ENCODE measurements around the gene TCAP. TPM values are rescaled to one million over a fixed set of nuclear protein-coding genes. Genes with fewer than 3 reads are reported as not detected.
A peak's percentile ranks its signal among the peaks of the same experiment; 100 is the strongest.

TCAP gene
- total RNA-seq, 3 donors from 2014 or later, result 0.48 to 0.73 (median 0.66) TPM

DNA sequence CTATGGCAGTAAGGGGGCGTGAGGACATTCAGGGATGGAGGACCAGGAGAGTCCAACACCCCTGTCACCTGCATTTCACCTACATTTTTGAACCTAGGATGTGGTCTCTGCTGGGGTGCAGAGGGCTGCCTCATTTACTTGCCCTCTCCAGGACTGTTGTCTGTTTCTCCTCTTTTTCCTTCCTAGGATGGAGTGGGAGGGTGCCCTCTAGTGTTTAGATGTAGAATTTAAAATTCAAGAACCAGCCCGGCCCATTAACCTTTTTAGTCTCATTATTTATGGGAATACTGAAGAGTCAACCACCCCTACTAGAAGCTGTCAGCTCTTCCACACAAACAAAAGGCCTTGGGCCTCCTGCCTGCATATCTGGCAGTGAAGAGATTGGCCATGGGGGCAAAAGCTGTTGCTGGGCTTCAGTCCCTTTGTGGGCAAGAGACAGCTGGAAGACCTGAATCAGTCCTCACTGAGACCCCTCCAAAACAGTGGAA, 30.7 kb upstream of the TCAP start:
- no peak overlapping the region for H3K4me3 ChIP-seq
- H3K27me3 ChIP-seq, result no peaks in the 10 kb centered on the region
- no peaks in the 10 kb centered on the region for H3K36me3 ChIP-seq
- no peak for DNase-seq (ENCODE audit: low spot score in 2 of 2)
- no peaks in the 10 kb centered on the region for H3K9me3 ChIP-seq
- H3K27ac ChIP-seq, result peak overlapping the region; percentile 28 to 91
- peaks cover 10 to 12% of the 10 kb centered on the region in 2 donors for H3K4me1 ChIP-seq
- intact Hi-C loops (cut with DNase I; ENCODE audit: low total_unique reads), result no loop called here
- TF ChIP-seq, protein P1, sequence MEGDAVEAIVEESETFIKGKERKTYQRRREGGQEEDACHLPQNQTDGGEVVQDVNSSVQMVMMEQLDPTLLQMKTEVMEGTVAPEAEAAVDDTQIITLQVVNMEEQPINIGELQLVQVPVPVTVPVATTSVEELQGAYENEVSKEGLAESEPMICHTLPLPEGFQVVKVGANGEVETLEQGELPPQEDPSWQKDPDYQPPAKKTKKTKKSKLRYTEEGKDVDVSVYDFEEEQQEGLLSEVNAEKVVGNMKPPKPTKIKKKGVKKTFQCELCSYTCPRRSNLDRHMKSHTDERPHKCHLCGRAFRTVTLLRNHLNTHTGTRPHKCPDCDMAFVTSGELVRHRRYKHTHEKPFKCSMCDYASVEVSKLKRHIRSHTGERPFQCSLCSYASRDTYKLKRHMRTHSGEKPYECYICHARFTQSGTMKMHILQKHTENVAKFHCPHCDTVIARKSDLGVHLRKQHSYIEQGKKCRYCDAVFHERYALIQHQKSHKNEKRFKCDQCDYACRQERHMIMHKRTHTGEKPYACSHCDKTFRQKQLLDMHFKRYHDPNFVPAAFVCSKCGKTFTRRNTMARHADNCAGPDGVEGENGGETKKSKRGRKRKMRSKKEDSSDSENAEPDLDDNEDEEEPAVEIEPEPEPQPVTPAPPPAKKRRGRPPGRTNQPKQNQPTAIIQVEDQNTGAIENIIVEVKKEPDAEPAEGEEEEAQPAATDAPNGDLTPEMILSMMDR (IDR thresholded peaks at IDR 0.05), result peak; percentile 69 to 80 (median 71)
- no peak for TF ChIP-seq POLR2A (IDR thresholded peaks at IDR 0.05)
- no peak for TF ChIP-seq POLR2AphosphoS5 (IDR thresholded peaks at IDR 0.05)

DNA sequence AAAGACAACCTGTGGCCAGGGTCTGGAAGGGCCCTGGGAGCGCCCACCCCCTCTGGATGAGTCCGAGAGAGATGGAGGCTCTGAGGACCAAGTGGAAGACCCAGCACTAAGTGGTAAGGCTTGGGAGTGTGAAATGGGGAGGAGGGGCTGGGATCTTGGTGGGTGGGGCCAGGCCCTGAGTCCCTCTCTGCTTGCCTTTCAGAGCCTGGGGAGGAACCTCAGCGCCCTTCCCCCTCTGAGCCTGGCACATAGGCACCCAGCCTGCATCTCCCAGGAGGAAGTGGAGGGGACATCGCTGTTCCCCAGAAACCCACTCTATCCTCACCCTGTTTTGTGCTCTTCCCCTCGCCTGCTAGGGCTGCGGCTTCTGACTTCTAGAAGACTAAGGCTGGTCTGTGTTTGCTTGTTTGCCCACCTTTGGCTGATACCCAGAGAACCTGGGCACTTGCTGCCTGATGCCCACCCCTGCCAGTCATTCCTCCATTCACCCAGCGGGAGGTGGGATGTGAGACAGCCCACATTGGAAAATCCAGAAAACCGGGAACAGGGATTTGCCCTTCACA, 29.5 kb upstream of the TCAP start:
- Histone ChIP-seq H3K27ac (peak overlapping the region; percentile 86 to 92), H3K9me3 (no peaks in the 10 kb centered on the region), H3K27me3 (no peaks in the 10 kb centered on the region), H3K4me1 (peaks cover 10 to 12% of the 10 kb centered on the region in 2 donors), H3K4me3 (peak overlapping the region in 1 of 3 donors; percentile 74), H3K36me3 (no peaks in the 10 kb centered on the region)
- intact Hi-C loops (cut with DNase I; ENCODE audit: low total_unique reads), result no loop called here
- no peak for DNase-seq (ENCODE audit: low spot score in 2 of 2)
- TF ChIP-seq POLR2AphosphoS5 (IDR thresholded peaks at IDR 0.05) (no peak), POLR2A (IDR thresholded peaks at IDR 0.05) (no peak)
- TF ChIP-seq, protein P1 (IDR thresholded peaks at IDR 0.05), result no peak

DNA sequence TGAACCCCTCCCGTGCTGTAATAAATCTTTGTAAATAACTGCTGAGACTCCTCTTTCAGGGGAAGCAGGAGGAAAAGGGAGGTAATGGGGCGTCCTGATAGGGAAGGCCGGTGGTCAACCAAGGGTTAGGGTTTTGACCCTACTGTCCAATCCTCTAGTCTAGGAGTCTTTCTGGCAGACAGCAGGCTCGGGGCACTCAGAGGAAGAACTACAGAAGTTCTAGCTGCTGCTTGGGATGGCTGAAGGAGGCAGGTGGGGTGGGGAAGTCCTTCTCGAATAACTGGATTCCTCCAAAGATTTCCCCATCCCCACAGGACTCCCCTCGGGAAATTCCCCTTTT, 28.6 kb upstream of the TCAP start:
- intact Hi-C loops (cut with DNase I; ENCODE audit: low total_unique reads), result no loop called here

DNA sequence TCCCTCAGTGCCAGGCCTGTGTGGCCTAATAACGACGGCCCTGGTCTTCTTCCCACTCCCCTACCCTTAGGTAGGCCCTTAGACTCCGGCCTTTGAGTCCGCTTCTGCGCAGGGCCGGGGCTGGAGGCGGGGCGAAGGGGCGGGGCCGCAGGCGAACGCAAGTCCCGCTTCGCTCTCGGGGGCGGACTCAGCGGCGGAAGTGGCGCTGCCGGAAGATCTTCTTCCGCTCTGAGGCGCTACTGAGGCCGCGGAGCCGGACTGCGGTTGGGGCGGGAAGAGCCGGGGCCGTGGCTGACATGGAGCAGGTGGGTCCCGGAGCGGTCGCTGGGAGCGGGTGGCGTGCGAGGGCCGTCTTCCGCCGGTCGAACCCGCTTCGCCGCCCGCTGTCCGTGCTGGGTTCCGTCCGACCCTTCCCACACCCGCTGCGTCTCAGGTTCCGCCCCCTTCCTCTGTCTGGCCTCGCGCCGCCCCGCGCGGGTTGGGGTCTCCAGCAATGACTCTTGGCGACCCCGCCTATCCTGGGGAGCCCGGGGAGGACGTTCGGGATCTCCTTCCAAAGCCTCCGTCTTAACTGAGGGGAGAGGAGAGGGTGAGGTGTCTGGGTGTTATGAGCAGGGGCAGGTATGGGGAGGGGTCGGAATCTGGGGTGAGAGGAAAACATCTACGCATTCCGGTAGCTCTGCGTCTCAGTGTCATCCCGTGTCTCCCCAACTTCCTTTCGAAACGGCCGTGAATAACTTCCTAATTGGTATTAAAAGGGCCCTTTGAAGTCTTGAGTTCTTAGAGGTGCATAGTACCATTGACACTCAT, 28.0 kb upstream of the TCAP start, which contains the start of gene STARD3:
Gene STARD3 (plus strand): TSS at position 218 of the 810 bp plus-strand sequence. CDS start 16,388 bp downstream, outside the sequence.
- TF ChIP-seq POLR2AphosphoS5 (IDR thresholded peaks at IDR 0.05) (peak; percentile 65 to 83 (median 66)), POLR2A (IDR thresholded peaks at IDR 0.05) (peak; percentile 33)
- TF ChIP-seq, protein P1 (IDR thresholded peaks at IDR 0.05), result peak in 2 of 3 donors; percentile 9 to 17
- Histone ChIP-seq H3K27ac (peak within 1 kb of the TSS; percentile 86 to 92), H3K4me3 (peak within 1 kb of the TSS; percentile 74 to 92 (median 76)), H3K4me1 (peaks cover 12 to 16% of the 10 kb centered on the region in 2 donors), H3K27me3 (no peaks in the 10 kb centered on the region), H3K9me3 (no peaks in the 10 kb centered on the region), H3K36me3 (no peaks in the 10 kb centered on the region)
- intact Hi-C loops (cut with DNase I; ENCODE audit: low total_unique reads), result no loop called here
- peak; percentile 88 to 94 for DNase-seq (ENCODE audit: low spot score in 2 of 2)

More for the DNA sequence above, 28.6 kb upstream of the TCAP start:
- Histone ChIP-seq H3K9me3 (no peaks in the 10 kb centered on the region), H3K4me3 (peak overlapping the region; percentile 74 to 92 (median 76)), H3K4me1 (peaks cover 11 to 12% of the 10 kb centered on the region in 2 donors), H3K27me3 (no peaks in the 10 kb centered on the region), H3K27ac (peak overlapping the region; percentile 86 to 92), H3K36me3 (no peaks in the 10 kb centered on the region)
- no peak for DNase-seq (ENCODE audit: low spot score in 2 of 2)
- TF ChIP-seq POLR2AphosphoS5 (IDR thresholded peaks at IDR 0.05), result no peak
- TF ChIP-seq, protein P1 (IDR thresholded peaks at IDR 0.05), result no peak
- TF ChIP-seq POLR2A (IDR thresholded peaks at IDR 0.05), result no peak

DNA sequence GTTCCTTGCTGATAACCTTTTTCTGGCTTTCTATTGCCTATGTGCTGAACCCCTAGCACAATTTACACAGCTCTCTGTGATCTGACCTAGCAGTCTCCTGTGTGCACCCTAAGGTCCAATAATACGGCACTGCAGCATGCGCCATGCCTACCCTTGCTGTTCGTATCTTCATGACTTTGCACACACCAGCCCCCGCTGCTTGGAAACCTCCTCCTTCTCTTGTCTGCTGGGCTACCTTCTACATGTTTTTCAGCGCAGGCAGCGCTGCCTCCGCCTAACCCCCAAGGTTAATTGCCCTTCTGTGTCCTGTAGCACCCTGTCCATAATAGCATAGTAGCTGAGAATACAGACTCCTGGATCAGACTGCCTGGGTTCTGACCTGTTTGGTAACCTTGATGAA, 26.8 kb upstream of the TCAP start:
- TF ChIP-seq POLR2AphosphoS5 (IDR thresholded peaks at IDR 0.05) (no peak), POLR2A (IDR thresholded peaks at IDR 0.05) (no peak)
- TF ChIP-seq, protein P1 (IDR thresholded peaks at IDR 0.05), result no peak
- Histone ChIP-seq H3K27ac (no peak overlapping the region), H3K4me1 (peaks cover 12 to 17% of the 10 kb centered on the region in 2 donors), H3K4me3 (peak overlapping the region; percentile 74 to 92 (median 76)), H3K36me3 (no peaks in the 10 kb centered on the region), H3K27me3 (no peaks in the 10 kb centered on the region), H3K9me3 (no peaks in the 10 kb centered on the region)
- no peak for DNase-seq (ENCODE audit: low spot score in 2 of 2)
- intact Hi-C loops (cut with DNase I; ENCODE audit: low total_unique reads), result no loop called here
